PC-3 (cell line): ENCODE data around the gene ADORA2B. TPM values are rescaled to one million over a fixed set of nuclear protein-coding genes. Genes with fewer than 3 reads are reported as not detected.

ENCODE experiments used
- ATAC-seq: fragments of 200-7000 bp; cut with Tn5 transposase; 2 replicates; pipeline ENCODE4 v1.9.1; 2020; ENCODE audit warnings: mild to moderate bottlenecking, moderate library complexity
- BruUV-seq: library from RNA; stranded (reverse); fragments of 400-500 nt; replicated peaks from 2 replicates; lab custom pipeline; 2021; lab: Mats Ljungman, UMichigan
- CTCF ChIA-PET: fragments of 300-600 bp; sonication (Branson Sonifier 250); formaldehyde crosslinking; loops from one replicate; lab custom pipeline; 2022; ENCODE audit warnings: antibody characterized with exemption; lab: Charles Lee
- POLR2A ChIA-PET: fragments of 300-600 bp; sonication (Branson Sonifier 250); formaldehyde crosslinking; loops from one replicate; lab custom pipeline; 2022; ENCODE audit warnings: antibody characterized with exemption; ENCODE audit not compliant: unreplicated experiment; lab: Charles Lee
- DNase-seq: peaks from one replicate; pipeline ENCODE4 v3.0.0-alpha.2; 2015
- H2AFZ ChIP-seq: fragments of 300-600 bp; sonication (generic); 2 replicates; pipeline ENCODE4 v1.6.0; 2016; ENCODE audit warnings: antibody characterized with exemption, low read length
- H3F3A ChIP-seq: fragments of 300-600 bp; sonication (generic); one replicate; pipeline ENCODE4 v1.6.0; 2017; ENCODE audit warnings: antibody characterized with exemption, low read length, control low read depth, mild to moderate bottlenecking; ENCODE audit not compliant: unreplicated experiment
- H3K27ac ChIP-seq: fragments of 300-600 bp; sonication (generic); 2 replicates; pipeline ENCODE4 v1.5.1; 2016; ENCODE audit warnings: mild to moderate bottlenecking, low read length
- H3K27me3 ChIP-seq: fragments of 300-600 bp; sonication (generic); 2 replicates; pipeline ENCODE4 v1.6.1; 2016; ENCODE audit warnings: low read length, mixed read lengths
- H3K36me3 ChIP-seq: fragments of 300-600 bp; sonication (generic); 2 replicates; pipeline ENCODE4 v1.6.1; 2016; ENCODE audit warnings: low read depth, mixed run types, low read length, mixed read lengths
- H3K4me1 ChIP-seq: fragments of 300-600 bp; sonication (generic); 2 replicates; pipeline ENCODE4 v1.5.1; 2016; ENCODE audit warnings: low read length; ENCODE audit not compliant: insufficient read depth
- H3K4me2 ChIP-seq: fragments of 300-600 bp; sonication (generic); 2 replicates; pipeline ENCODE4 v1.6.0; 2016; ENCODE audit warnings: low read length
- H3K4me3 ChIP-seq: fragments of 300-600 bp; sonication (generic); 2 replicates; pipeline ENCODE4 v1.5.1; 2016; ENCODE audit warnings: mild to moderate bottlenecking, low read length, mixed read lengths
- H3K79me2 ChIP-seq: fragments of 300-600 bp; sonication (generic); 2 replicates; pipeline ENCODE4 v1.6.1; 2017; ENCODE audit warnings: low read length, mixed read lengths
- H3K9ac ChIP-seq: fragments of 300-600 bp; sonication (generic); 2 replicates; pipeline ENCODE4 v1.6.0; 2016; ENCODE audit warnings: mild to moderate bottlenecking, low read length
- H3K9me2 ChIP-seq: fragments of 300-600 bp; sonication (generic); replicated peaks from 2 replicates; pipeline ENCODE4 v1.6.1; 2016; ENCODE audit warnings: mixed run types, low read length, mixed read lengths
- H3K9me3 ChIP-seq: fragments of 300-600 bp; sonication (generic); 2 replicates; pipeline ENCODE4 v1.6.1; 2016; ENCODE audit warnings: low read length, mixed read lengths
- H4K20me1 ChIP-seq: fragments of 300-600 bp; sonication (generic); 2 replicates; pipeline ENCODE4 v1.6.1; 2016; ENCODE audit warnings: low read length, mixed read lengths
- CTCF ChIP-seq: fragments of 300-600 bp; sonication (generic); conservative IDR thresholded peaks from 2 replicates; pipeline ENCODE4 v1.5.1; 2017; ENCODE audit warnings: antibody characterized with exemption, low read depth, mild to moderate bottlenecking, low read length
- EZH2 ChIP-seq: fragments of 300-600 bp; sonication (generic); IDR thresholded peaks from one replicate; pipeline ENCODE4 v1.6.1; 2017; ENCODE audit warnings: antibody characterized with exemption, mild to moderate bottlenecking, low read length; ENCODE audit not compliant: unreplicated experiment
- EZH2phosphoT487 ChIP-seq: fragments of 300-600 bp; sonication (generic); IDR thresholded peaks from 2 replicates; pipeline ENCODE4 v1.6.1; 2018; ENCODE audit warnings: mild to moderate bottlenecking, antibody characterized with exemption, low read length, borderline replicate concordance
- intact Hi-C: fragments of 100-400 bp; cut with micrococcal nuclease; formaldehyde crosslinking; loops from 2 replicates; pipeline ENCODE4 v1.9.0; 2023
- total RNA-seq: library from RNA; depleted of rRNA; stranded (reverse); fragments of >200 nt; gene quantifications from 2 replicates; pipeline ENCODE4 v1.2.3, GENCODE V29; 2014

Gene ADORA2B
- total RNA-seq, 1 experiment from 2014 or later: 118 TPM

- H3K27ac ChIP-seq: peak overlapping the region; percentile 94
- peaks cover 89% of the 10 kb centered on the region for H3K79me2 ChIP-seq
- H2AFZ ChIP-seq: no peak overlapping the region
- H3K4me3 ChIP-seq: no peak overlapping the region
- 0 out of 2 replicates have a peak, but pooled peaks cover 4% of the 10 kb centered on the region for H3K36me3 ChIP-seq
- peaks cover 23% of the 10 kb centered on the region for H3F3A ChIP-seq
- ATAC-seq (no peak), DNase-seq (peak; percentile 35)
- H3K4me1 ChIP-seq: peaks cover 74% of the 10 kb centered on the region
- no peak for TF ChIP-seq CTCF
- no peak for TF ChIP-seq EZH2phosphoT487
- TF ChIP-seq EZH2: no peak
- H3K4me2 ChIP-seq: peak overlapping the region; percentile 66; the same call in 1 of the 2 replicates
- no peaks in the 10 kb centered on the region for H3K9me3 ChIP-seq
- CTCF ChIA-PET: no interaction called here
- POLR2A ChIA-PET: no interaction called here
- intact Hi-C loops: loop anchor here (2.0 kb wide), 1 partner anchor 41 kb away; the partner anchor contains the start of genes TTC19 and ZSWIM7
- H3K9ac ChIP-seq: peak overlapping the region; percentile 88
- no TSS peak for BruUV-seq
- H3K27me3 ChIP-seq: no peaks in the 10 kb centered on the region
- H4K20me1 ChIP-seq: no peaks in the 10 kb centered on the region
- no peaks in the 10 kb centered on the region for H3K9me2 ChIP-seq
These were observed 12.8 kb downstream of the ADORA2B start for GRCh38 chr17:15957608-15958307.

GRCh38 chr17:15958484-15958854, 13.5 kb downstream of the ADORA2B start:
- Histone ChIP-seq H3K27ac (peak overlapping the region; percentile 94), H3K27me3 (no peaks in the 10 kb centered on the region), H3K9me2 (no peaks in the 10 kb centered on the region), H3K4me2 (peak overlapping the region; percentile 66), H3K36me3 (0 out of 2 replicates have a peak, but pooled peaks cover 2% of the 10 kb centered on the region), H3K79me2 (peaks cover 89% of the 10 kb centered on the region), H2AFZ (no peak overlapping the region), H3F3A (peaks cover 24% of the 10 kb centered on the region), H4K20me1 (no peaks in the 10 kb centered on the region), H3K9me3 (no peaks in the 10 kb centered on the region), H3K4me3 (peak overlapping the region; percentile 10; the same call in 1 of the 2 replicates), H3K9ac (peak overlapping the region; percentile 88), H3K4me1 (peaks cover 74% of the 10 kb centered on the region)
- ATAC-seq: no peak
- TF ChIP-seq CTCF (no peak), EZH2phosphoT487 (no peak), EZH2 (no peak)
- POLR2A ChIA-PET: no interaction called here
- CTCF ChIA-PET: interaction anchor here (1.1 kb wide), 1 partner anchor 14 kb away, joined by 5 read pairs; the partner anchor contains the start of gene ADORA2B
- intact Hi-C loops: loop anchor here (2.0 kb wide), 1 partner anchor 40 kb away; the partner anchor contains the start of genes TTC19 and ZSWIM7
- no peak for DNase-seq
- BruUV-seq: no TSS peak

- Histone ChIP-seq H3K27me3 (no peaks in the 10 kb centered on the region), H2AFZ (no peak overlapping the region), H3K4me2 (peak overlapping the region; percentile 56), H4K20me1 (no peaks in the 10 kb centered on the region), H3K4me1 (peaks cover 71% of the 10 kb centered on the region), H3K9me2 (no peaks in the 10 kb centered on the region), H3K36me3 (peaks cover 6% of the 10 kb centered on the region; the same call in 1 of the 2 replicates), H3K79me2 (peaks cover 88% of the 10 kb centered on the region), H3F3A (peaks cover 16% of the 10 kb centered on the region), H3K27ac (peak overlapping the region; percentile 94), H3K4me3 (no peak overlapping the region), H3K9me3 (no peaks in the 10 kb centered on the region), H3K9ac (peak overlapping the region; percentile 64)
- POLR2A ChIA-PET: no interaction called here
- BruUV-seq: no TSS peak
- intact Hi-C loops: no loop called here
- CTCF ChIA-PET: no interaction called here
- DNase-seq (peak; percentile 98), ATAC-seq (peak; percentile 21)
- TF ChIP-seq EZH2: no peak
- TF ChIP-seq EZH2phosphoT487: no peak
- no peak for TF ChIP-seq CTCF
These were observed 18.8 kb downstream of the ADORA2B start for GRCh38 chr17:15963670-15964110.
